ENCODE measurements around the gene HFE.

The HFE gene

DNA sequence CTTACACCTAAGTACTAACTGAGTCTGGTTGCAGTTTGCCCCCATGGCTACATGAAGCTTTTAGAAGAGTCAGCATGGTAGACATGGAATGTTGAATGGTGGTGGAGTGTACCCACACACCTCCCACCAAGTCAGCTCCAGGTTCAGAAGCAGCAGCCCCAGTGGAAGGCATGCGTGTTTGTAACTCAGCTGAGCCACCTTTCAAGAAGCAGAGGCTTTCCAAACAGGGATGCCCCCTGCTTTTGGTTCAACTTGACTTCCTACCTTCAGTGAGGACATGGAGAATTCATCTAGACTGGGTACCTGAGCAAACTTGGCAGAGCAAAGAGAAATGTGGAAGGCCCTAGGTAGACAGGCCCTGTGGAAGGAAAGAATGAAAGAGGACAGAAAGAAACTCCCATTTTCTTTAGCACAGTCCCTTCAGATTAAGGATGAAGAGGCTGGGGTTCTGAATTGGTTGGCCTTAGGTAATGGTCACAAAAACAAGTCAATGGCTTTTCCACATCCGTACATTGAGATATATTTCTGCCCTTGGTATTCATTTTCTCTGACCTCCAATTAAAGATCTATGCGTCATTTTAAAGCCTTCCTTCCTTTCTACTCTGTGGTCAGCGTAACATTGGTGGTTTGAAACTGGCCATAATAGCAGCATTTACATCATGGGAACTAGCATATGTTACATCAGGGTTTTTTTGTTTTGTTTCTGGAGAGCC, 53.2 kb downstream of the HFE start:
- no peak for DNase-seq (ENCODE audit: low spot score)

DNA sequence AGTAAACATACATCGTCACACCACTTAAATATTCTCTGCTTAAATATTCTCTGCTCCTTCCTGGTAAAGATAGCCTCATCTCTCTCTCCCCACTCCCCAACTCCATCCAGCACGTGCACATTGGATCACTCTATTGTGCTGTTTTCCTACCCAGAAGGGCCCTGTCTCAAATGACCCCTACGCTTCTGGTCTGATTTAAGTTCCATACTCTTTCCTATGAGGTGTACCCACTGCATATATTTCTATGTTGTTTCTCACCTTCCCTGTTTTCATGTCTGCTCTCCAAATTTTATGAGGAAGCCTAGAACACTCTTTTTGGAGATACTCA, 53.7 kb downstream of the HFE start:
- no peak for DNase-seq (ENCODE audit: low spot score)

DNA sequence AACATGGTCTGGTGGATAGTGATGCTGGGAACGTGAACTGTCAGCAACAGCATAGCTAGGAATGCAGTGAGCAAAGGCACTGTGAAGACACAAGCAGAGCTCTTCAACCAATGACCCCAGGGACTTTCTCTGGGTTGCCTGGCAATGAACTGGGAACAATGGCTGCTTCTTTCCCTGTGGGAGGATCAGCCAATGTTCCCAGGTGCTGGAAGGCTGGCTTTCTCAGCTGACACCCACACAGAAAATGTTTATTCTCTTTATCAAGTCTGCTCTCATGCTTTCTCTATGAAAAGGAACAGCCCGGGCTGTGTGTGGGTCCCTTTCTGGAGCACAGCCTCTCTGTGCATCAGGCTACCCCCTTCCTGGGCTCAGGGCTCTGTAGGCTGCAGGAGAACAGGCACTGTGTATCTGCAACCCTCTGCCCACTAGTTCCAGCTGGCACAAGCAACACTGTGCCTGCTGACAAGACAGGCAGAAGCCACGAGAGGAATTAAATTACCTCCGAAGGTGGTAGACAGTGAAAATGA, 54.2 kb downstream of the HFE start:
- peak; percentile 57 for DNase-seq (ENCODE audit: low spot score)

DNA sequence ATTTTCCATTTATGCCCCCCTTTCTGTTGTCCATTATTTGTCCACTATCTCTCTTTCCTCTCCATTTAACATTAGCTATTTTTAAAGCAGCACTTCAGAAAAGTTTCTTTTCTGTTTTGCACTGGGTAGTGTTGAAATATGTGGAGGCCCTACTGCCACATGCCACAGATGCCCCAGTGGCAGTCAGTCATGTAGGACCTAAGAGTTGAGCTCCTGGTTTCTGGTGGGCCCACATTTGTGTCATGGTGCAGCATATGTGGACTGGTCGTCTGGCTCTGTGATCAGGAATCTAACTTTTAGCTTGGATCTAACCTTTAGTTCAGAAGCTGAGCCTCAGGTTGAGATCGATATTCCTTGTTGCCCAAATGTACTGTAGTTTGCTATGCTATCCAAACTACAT, 54.8 kb downstream of the HFE start:
- DNase-seq (ENCODE audit: low spot score), result no peak
